ENCODE data around the gene RRBP1.

Gene RRBP1

GRCh38 chr20:17651760-17652388 is 30.2 kb downstream of the RRBP1 start:
- no peak for DNase-seq (ENCODE audit: low read depth)
- no peak for TF ChIP-seq CTCF (IDR thresholded peaks at IDR 0.05; ENCODE audit: low read depth, low read length, missing control alignments)
- in situ Hi-C loops (cut with HindIII; ENCODE audit: low sequenced_read_pairs): no loop called here

GRCh38 chr20:17651129-17651759 is 30.8 kb downstream of the RRBP1 start:
- H3K4me3 ChIP-seq (ENCODE audit: low read depth, low read length): no peak overlapping the region
- no peak for TF ChIP-seq CTCF (IDR thresholded peaks at IDR 0.05; ENCODE audit: low read depth, low read length, missing control alignments)
- in situ Hi-C loops (cut with HindIII; ENCODE audit: low sequenced_read_pairs): no loop called here
- no peak for DNase-seq (ENCODE audit: low read depth)

More at GRCh38 chr20:17651760-17652388, 30.2 kb downstream of the RRBP1 start:
- no peak overlapping the region for H3K4me3 ChIP-seq (ENCODE audit: low read depth, low read length)

- in situ Hi-C loops (cut with HindIII; ENCODE audit: low sequenced_read_pairs): no loop called here
- H3K4me3 ChIP-seq (ENCODE audit: low read depth, low read length): no peak overlapping the region
- DNase-seq (ENCODE audit: low read depth): no peak
- TF ChIP-seq CTCF (IDR thresholded peaks at IDR 0.05; ENCODE audit: low read depth, low read length, missing control alignments): no peak
Observed at GRCh38 chr20:17650301-17651128, 31.5 kb downstream of the RRBP1 start.

- in situ Hi-C loops (cut with HindIII; ENCODE audit: low sequenced_read_pairs): no loop called here
- no peak for DNase-seq (ENCODE audit: low read depth)
- peak; percentile 55 for TF ChIP-seq CTCF (IDR thresholded peaks at IDR 0.05; ENCODE audit: low read depth, low read length, missing control alignments)
Observed at GRCh38 chr20:17648791-17649730, 33.0 kb downstream of the RRBP1 start.

GRCh38 chr20:17648315-17648646 is 33.8 kb downstream of the RRBP1 start:
- TF ChIP-seq CTCF (IDR thresholded peaks at IDR 0.05; ENCODE audit: low read depth, low read length, missing control alignments): no peak
- H3K4me3 ChIP-seq (ENCODE audit: low read depth, low read length): no peak overlapping the region
- DNase-seq (ENCODE audit: low read depth): no peak
- in situ Hi-C loops (cut with HindIII; ENCODE audit: low sequenced_read_pairs): no loop called here

More at GRCh38 chr20:17648791-17649730, 33.0 kb downstream of the RRBP1 start:
- H3K4me3 ChIP-seq (ENCODE audit: low read depth, low read length): no peak overlapping the region
